Prostate gland (tissue), 2 donors: ENCODE measurements around the gene ACE. TPM values are rescaled to one million over a fixed set of nuclear protein-coding genes. Genes with fewer than 3 reads are reported as not detected.

Experiments
- DNase-seq: peaks from one replicate; pipeline ENCODE4 v3.0.0-alpha.2; 2019; ENCODE audit warnings: low spot score
- H3K27ac ChIP-seq, 2 donors: fragments of 200-600 bp; sonication (generic); 2 replicates each; pipeline ENCODE4 v1.5.1; 2017 to 2019
- H3K27me3 ChIP-seq: fragments of 200-600 bp; sonication (generic); replicated peaks from 2 replicates; pipeline ENCODE4 v1.5.1; 2019; ENCODE audit not compliant: insufficient read depth
- H3K36me3 ChIP-seq, 2 donors: fragments of 200-600 bp; sonication (generic); 1 replicate in 1 of 2; 2 replicates in 1 of 2; pipeline versions ENCODE4 v1.5.1 to v1.8.1; 2017 to 2019
- H3K4me1 ChIP-seq: fragments of 200-600 bp; sonication (generic); replicated peaks from 2 replicates; pipeline ENCODE4 v1.5.1; 2019
- H3K4me3 ChIP-seq, 2 donors: fragments of 200-600 bp; sonication (generic); 2 replicates each; pipeline ENCODE4 v1.5.1; 2017 to 2019
- H3K9me3 ChIP-seq: fragments of 200-600 bp; sonication (generic); 2 replicates; pipeline ENCODE4 v1.5.1; 2017
- CTCF ChIP-seq, 4 experiments: fragments of 200-600 bp in 2 of 4; fragments of 450-650 bp in 2 of 4; sonication (generic) in 2 of 4; IDR thresholded peaks; 1 replicate in 3 of 4; 2 replicates in 1 of 4; pipeline ENCODE4 v1.5.1; 2016 to 2019; ENCODE audit warnings: antibody characterized with exemption in 4 of 4, mild to moderate bottlenecking in 2 of 4, moderate library complexity in 2 of 4
- POLR2A ChIP-seq: fragments of 450-650 bp; IDR thresholded peaks from one replicate; pipeline ENCODE4 v1.6.1; 2016; ENCODE audit warnings: antibody characterized with exemption, mild to moderate bottlenecking
- POLR2AphosphoS5 ChIP-seq: sonication (generic); formaldehyde crosslinking; IDR thresholded peaks from one replicate; pipeline ENCODE4 v1.6.1; 2017; ENCODE audit warnings: antibody characterized with exemption
- WGBS: methylation state at CpG from one replicate; pipeline ENCODE4 v1.1.5; 2018; 5-methylcytosine and 5-hydroxymethylcytosine counted together
- intact Hi-C: fragments of 100-400 bp; cut with DNase I; formaldehyde crosslinking; loops from one replicate; pipeline ENCODE4 v1.14.2; 2022
- total RNA-seq, 2 donors: library from RNA; depleted of rRNA; stranded (reverse); fragments of >200 nt; gene quantifications; one replicate each; pipeline ENCODE4 v1.1.0, GENCODE V29; 2016

ACE gene
- total RNA-seq, 2 donors from 2014 or later = 42.8 to 54.6 TPM

- Histone ChIP-seq H3K27me3 (no peaks in the 10 kb centered on the region), H3K9me3 (no peaks in the 10 kb centered on the region), H3K27ac (no peak overlapping the region), H3K4me1 (no peaks in the 10 kb centered on the region), H3K4me3 (no peak overlapping the region), H3K36me3 (no peaks in the 10 kb centered on the region)
- TF ChIP-seq POLR2AphosphoS5 = no peak
- no peak for TF ChIP-seq POLR2A
- no peak for TF ChIP-seq CTCF (IDR thresholded peaks at IDR 0.05)
- DNase-seq = no peak
- intact Hi-C loops = no loop called here
- whole genome bisulfite sequencing = 95% methylated on average over 10 of the region's 16 CpGs
Observed at GRCh38 chr17:63483655-63484575, 7.1 kb downstream of the ACE start.

DNA sequence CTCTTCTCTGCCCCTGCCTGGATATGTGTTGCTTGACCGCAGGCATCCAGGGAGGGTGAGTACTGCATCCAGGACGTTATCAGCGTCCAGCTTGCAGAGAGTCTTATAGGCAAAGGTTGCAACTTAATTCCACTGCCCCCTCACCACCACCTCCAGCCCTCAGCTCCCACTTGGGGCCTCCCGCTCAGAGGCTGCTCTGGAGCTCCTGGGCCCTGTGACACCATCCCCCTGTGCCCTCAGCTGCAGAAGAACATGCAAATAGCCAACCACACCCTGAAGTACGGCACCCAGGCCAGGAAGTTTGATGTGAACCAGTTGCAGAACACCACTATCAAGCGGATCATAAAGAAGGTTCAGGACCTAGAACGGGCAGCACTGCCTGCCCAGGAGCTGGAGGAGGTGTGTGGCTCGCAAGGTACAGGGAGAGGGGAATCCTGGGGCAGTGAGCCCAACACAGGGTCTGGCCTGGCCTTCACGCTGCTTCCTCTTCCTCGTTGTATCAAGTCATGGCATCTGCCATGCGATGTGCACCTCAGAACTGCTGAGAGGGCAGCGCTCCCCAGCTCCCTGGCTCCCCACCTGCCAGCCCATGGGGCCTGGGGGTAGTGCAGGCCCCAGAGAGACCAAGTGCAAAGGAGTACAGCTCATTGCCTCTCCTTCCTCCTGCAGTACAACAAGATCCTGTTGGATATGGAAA is 9.6 kb downstream of the ACE start:
- DNase-seq = no peak
- Histone ChIP-seq H3K4me1 (no peaks in the 10 kb centered on the region), H3K4me3 (no peak overlapping the region), H3K27me3 (no peaks in the 10 kb centered on the region), H3K27ac (no peak overlapping the region), H3K36me3 (no peaks in the 10 kb centered on the region), H3K9me3 (no peaks in the 10 kb centered on the region)
- intact Hi-C loops = no loop called here
- WGBS = 74% methylated on average over 11 of the region's 12 CpGs
- TF ChIP-seq POLR2AphosphoS5 (no peak), CTCF (IDR thresholded peaks at IDR 0.05) (no peak), POLR2A (no peak)

DNA sequence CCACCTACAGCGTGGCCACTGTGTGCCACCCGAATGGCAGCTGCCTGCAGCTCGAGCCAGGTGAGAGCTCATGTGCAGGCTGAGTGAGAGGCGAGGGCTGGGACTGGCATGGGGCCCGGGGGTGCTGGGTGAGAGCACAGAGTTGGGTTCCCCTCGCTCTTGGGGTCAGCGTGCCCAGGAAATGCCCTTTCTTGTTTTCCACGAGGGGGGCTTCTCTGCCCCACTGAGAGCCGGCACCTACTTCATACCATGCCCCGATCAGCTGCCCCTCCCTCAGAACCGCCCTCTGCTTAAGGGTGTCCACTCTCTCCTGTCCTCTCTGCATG is 10.1 kb downstream of the ACE start:
- H3K27ac ChIP-seq = no peak overlapping the region
- intact Hi-C loops = no loop called here
- no peaks in the 10 kb centered on the region for H3K9me3 ChIP-seq
- 88% methylated on average over 11 of the region's 11 CpGs for WGBS
- no peaks in the 10 kb centered on the region for H3K27me3 ChIP-seq
- DNase-seq = no peak
- H3K4me3 ChIP-seq = no peak overlapping the region
- no peaks in the 10 kb centered on the region for H3K4me1 ChIP-seq
- no peaks in the 10 kb centered on the region for H3K36me3 ChIP-seq
- TF ChIP-seq POLR2A (no peak), CTCF (IDR thresholded peaks at IDR 0.05) (no peak), POLR2AphosphoS5 (no peak)

DNA sequence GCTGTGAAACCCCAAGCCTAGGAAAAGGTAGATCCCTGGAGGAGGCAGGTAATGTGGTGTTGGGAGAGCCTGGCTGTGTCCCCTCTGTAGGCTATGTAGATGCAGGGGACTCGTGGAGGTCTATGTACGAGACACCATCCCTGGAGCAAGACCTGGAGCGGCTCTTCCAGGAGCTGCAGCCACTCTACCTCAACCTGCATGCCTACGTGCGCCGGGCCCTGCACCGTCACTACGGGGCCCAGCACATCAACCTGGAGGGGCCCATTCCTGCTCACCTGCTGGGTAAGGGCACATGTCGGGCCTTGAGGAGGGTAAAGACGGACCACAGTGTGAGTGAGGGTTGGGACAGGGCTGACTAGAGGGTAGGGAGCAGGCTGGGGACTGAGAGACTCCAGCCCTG is 12.0 kb downstream of the ACE start:
- Histone ChIP-seq H3K27ac (no peak overlapping the region), H3K27me3 (no peaks in the 10 kb centered on the region), H3K4me1 (no peaks in the 10 kb centered on the region), H3K36me3 (no peaks in the 10 kb centered on the region), H3K4me3 (no peak overlapping the region), H3K9me3 (no peaks in the 10 kb centered on the region)
- no peak for DNase-seq
- 95% methylated on average over 10 of the region's 10 CpGs for WGBS
- intact Hi-C loops = no loop called here
- TF ChIP-seq POLR2A = no peak
- TF ChIP-seq POLR2AphosphoS5 = no peak
- TF ChIP-seq CTCF (IDR thresholded peaks at IDR 0.05) = no peak

DNA sequence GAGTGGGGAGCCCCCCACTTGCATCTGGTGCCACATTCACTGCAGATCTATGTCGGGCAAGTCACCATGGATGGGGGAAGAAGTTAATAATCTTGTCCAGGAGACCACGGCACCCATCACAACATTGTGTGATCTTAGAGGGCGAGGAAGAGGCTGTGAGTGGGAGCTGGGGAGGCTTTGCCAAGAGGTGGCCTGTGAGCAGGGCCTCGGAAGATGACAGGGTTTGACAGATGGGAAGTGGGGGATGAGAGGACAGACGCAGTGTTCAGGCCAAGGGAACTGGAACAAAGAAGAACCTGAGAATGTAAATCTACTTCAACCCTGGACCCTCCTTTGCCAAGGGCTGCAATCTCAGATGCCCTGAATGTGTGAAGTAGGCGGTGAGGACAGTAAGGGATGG is 12.4 kb downstream of the ACE start:
- Histone ChIP-seq H3K4me1 (no peaks in the 10 kb centered on the region), H3K27ac (no peak overlapping the region), H3K9me3 (no peaks in the 10 kb centered on the region), H3K4me3 (no peak overlapping the region), H3K27me3 (no peaks in the 10 kb centered on the region), H3K36me3 (no peaks in the 10 kb centered on the region)
- TF ChIP-seq POLR2AphosphoS5 = no peak
- TF ChIP-seq POLR2A = no peak
- TF ChIP-seq CTCF (IDR thresholded peaks at IDR 0.05) = no peak
- 87% methylated on average over 6 of the region's 6 CpGs for WGBS
- intact Hi-C loops = no loop called here
- DNase-seq = no peak
